ENCODE results near the gene SPTSSA. TPM values are rescaled to one million over a fixed set of nuclear protein-coding genes. Genes with fewer than 3 reads are reported as not detected.

The SPTSSA gene
- polyA plus RNA-seq, 3 donors: 8.8 to 55.9 (median 22.3) TPM

DNA sequence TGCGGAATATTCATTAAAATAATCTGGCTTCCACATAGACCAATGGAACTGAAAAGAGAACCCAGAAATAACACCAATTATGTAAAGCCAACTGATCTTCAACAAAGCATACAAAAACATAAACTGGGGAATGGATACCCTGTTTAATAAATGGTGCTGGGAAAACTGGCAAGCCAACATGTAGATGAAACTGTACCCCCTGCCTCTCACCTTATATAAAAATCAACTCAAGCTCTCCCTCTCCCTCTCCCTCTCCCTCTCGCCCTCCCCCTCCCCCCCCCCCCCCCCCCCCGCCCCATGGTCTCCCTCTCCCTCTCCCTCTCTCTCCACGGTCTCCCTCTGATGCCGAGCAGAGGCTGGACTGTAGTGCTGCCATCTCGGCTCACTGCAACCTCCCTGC, 13.1 kb upstream of the SPTSSA start:
- 80 to 97% (median 92%) methylated on average over 2 to 5 of the region's 6 CpGs for WGBS, 3 donors
- H3K27ac ChIP-seq (ENCODE audit: low read depth, low read length): no peak overlapping the region

DNA sequence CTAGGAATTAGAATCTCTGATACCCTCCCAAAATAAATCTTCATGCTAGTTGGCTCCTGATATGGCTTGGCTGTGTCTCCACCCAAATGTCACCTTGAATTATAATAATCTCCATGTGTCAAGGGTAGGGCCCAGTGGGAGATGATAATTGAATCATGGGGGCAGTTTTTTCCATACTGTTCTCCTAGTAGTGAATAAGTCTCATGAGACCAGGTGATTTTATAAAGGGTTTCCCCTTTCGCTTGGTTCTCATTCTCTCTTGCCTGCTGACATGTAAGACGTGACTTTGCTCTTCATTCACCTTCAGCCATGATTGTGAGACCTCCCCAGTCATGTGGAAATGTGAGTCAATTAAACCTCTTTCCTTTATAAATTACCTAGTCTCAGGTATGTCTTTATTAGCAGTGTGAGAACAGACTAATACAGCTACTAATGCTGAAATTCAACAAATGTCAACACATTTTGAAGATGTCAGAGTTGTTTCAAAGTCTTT, 12.2 kb upstream of the SPTSSA start:
- H3K27ac ChIP-seq (ENCODE audit: low read depth, low read length): no peak overlapping the region
- WGBS, 3 donors: 84 to 91% (median 90%) methylated on average over 2 of the region's 2 CpGs

DNA sequence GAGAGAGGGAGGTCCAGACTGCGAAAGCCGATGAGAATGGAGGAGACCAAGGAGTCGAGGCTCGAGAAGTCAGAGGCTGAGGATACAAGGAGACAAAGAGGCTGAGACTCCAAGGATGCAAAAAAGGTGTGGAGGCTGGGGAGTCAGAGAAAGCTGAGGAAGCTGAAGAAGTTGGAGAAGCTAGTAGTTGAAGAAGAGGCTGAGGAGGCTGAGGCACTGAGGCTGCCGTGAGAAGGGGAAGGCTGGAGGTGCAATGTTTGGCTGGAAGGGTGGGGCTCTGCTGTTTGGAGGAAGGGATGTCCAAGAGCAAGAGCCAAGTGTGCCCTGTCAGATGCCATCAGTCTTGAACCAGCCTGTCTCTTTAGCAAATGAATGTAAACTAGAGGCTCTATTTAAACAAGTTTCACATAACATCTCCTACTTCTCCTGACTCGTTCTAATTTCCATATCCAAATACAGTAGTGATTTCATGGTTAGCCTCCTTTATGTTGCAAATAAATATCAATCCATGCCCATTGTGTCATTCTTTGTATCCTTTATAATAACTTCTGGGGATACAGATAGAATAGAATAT, 10.8 kb upstream of the SPTSSA start:
- WGBS, 3 donors: 81 to 88% (median 85%) methylated on average over 6 of the region's 6 CpGs

DNA sequence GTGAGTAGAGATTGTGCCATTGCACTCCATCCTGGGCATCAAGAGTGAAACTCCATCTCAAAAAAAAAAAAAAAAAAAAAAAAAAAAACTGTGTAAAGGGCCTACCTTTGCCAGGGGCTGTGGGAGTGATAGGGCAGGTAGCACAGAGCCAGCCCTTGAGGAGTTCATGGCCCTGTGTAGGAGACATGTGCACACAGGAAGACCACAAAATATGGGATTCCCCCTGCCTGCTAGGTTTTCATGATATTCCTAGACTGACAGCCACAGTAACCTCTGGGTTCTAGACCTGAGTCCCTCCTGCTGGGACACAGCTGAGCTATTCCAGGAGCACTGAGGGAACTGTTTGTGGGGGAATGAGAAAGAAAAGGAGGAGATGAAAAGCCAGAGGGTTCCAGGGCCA, 8.3 kb upstream of the SPTSSA start:
- no peak overlapping the region for H3K27ac ChIP-seq (ENCODE audit: low read depth, low read length)

More for the DNA sequence above, 10.8 kb upstream of the SPTSSA start:
- no peak overlapping the region for H3K27ac ChIP-seq (ENCODE audit: low read depth, low read length)

DNA sequence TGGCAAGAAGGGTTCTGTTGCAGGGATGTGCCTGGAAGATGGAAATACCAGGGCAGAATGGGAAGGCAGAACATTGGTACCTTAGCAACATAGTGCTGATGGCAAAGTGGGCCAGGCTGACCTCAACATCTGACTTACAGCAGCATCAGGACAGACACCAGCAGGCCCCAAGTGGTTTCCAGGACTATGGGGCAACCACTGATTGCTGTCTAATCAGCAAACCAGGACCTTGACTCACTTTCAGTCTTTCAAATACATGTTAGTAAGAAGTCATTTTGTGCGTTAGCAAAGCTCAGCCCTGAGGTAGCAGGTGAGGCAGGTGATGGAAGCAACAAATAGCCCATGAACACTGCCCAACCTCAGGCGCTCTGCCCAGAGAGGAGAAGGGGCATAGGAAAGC, 4.7 kb upstream of the SPTSSA start:
- 95 to 100% (median 98%) methylated on average over 2 of the region's 2 CpGs for WGBS, 3 donors
- H3K27ac ChIP-seq (ENCODE audit: low read depth, low read length): no peak overlapping the region

DNA sequence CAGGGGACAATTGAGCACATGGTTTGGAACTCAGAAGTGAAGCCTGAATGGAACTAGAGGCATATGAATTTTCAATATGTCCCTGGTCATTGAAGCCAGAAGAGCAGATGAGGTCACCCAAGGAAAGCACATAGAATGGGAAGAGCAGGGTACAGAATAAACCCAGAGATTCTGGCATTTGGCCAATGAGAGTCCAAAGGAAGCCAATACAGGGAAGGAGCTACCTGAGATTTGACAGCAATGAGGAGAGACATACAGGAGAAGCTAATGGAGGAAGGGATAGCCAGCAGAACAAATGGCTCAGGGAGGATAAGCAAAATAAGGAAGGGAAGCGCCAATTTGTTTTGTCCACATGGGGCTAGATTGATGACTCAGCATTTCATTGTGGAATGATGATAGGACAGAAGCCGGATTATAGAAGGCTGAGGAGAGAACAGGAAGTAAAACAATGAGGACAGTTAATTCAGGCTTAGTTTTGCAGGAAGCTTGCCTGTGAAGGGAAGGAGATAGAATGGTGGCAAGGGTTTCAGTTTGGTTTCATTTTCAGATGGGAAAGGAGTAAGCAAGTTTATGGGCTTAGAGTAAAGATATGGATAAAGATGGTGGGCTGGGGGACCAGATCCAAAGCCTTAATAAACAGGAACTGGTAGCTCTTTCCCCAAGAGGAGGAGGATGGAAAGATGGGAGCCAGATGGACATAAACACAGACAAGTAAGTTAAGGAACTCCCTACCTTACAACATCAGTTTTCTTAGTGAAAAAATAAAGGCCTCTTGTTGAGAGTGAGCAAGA, 3.2 kb upstream of the SPTSSA start:
- WGBS, 3 donors: 31 to 60% (median 40%) methylated on average over 2 of the region's 2 CpGs
- no peak overlapping the region for H3K27ac ChIP-seq (ENCODE audit: low read depth, low read length)

DNA sequence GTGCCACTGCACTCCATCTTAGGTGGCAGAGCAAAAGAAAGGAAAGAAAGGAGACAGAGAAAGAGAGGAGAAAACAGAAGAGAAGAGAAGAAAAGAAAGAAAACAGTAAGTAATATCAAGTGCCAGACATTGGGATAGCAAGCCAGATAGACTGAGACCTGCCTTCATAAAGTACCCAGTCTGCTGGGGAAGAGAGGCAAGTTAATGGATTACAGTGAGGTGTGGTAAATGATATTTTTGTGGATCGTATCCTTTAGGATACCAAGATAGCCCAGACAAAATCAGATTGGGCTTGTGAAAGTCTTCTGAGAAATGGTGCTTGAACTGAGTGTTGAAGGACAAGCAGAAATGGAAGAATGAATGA, 1.5 kb upstream of the SPTSSA start:
- H3K27ac ChIP-seq (ENCODE audit: low read depth, low read length): no peak overlapping the region
- 69 to 87% (median 85%) methylated on average over 1 of the region's 1 CpG for WGBS, 3 donors

DNA sequence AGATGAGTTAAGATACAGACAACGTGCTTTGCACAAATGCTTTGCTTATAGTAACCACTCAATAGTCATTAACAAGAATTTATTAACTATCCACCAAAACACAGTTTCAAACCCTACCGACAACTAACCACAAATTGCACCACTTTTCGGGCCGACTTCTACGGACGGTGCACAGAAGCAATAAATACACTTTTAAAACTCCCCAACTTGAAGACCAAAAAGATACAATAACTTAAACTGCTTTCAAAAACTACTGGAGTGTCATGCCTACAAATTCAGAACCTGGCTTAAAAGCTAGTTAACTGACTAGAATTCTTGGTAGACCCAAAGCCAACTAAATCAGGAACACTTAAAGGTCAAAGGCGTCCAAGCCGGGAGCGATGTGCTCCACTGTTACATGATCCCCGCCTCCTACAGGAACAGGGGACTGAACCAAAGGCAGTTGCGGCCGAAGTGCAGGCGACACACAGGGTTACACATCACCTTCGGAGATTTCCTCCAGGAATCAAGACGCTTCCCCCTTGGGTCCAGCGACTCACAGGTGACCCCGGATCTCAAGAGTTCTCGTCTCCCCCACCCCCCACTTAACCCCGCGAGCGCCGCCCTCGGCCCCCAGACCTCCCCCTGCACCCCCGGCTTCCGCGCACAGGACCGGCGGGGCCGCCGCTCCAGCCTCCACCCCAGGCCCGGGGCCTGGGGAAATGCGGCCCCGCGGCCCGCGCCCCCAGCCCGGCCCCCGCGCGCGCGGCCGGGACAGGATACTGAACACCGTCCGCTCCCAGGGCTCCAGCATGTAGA, 507 bp downstream of the SPTSSA start:
- WGBS, 3 donors: 1 to 2% (median 1%) methylated on average over 36 to 45 of the region's 45 CpGs
- H3K27ac ChIP-seq (ENCODE audit: low read depth, low read length): peak overlapping the region; percentile 21

DNA sequence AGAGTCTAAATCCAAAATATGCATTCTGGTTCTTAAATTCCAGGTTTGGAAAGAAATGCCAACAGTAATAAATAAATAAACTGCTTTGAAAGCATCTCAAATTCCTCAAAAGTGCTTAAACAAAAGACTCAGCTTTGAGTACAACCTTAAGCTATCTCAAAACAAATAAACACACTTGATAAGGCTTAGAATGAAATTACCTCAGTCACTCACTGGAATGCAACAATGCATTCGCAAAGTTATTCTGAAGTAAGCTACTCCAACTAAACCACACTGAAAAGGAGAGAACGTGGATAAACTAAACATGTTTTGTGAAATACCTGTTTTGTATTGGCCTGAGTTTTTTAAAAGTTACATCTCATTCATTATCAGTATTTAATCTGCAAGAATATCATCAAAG, 1.2 kb downstream of the SPTSSA start:
- H3K27ac ChIP-seq (ENCODE audit: low read depth, low read length): no peak overlapping the region
- 18 to 56% (median 50%) methylated on average over 2 of the region's 2 CpGs for WGBS, 3 donors

DNA sequence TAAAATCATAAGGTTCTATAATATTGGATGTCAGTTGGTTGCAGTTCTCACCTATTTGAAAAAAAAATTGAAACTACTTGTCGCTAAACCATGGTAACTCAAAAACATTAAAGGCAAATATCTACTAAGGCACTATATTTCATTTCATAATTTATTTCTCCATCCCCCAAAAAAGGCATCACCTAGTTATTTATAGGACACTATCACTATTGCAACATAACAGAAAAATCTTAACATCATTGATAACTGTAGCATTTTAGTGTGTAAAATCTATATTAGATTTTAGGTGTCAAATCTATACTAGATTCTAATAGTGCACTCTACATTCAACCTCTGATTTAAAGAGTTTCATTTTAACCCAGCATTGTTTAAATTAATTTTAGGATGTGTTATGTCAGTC, 1.7 kb downstream of the SPTSSA start:
- WGBS, 3 donors: 87 to 98% (median 94%) methylated on average over 1 of the region's 1 CpG

DNA sequence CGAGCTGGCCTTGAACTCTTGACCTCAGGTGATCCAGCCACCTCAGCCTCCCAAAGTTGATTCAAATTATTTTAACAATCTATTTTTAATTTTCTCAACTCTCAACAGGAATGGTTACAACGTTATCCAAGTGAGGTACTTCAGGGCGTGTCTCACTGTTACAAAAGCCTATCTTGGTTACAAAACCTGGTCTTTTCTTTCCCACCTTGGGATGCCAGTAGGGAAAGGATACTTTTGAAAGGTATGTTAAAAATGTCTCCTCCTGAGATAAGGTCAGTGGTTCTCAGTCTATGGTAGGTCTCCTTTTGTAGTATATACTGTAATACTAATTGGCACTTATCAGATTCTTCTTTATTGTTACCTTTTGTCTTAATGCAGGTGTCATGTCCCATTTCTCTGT, 4.9 kb downstream of the SPTSSA start:
- no peak overlapping the region for H3K27ac ChIP-seq (ENCODE audit: low read depth, low read length)
- WGBS, 3 donors: 69 to 83% (median 81%) methylated on average over 3 of the region's 3 CpGs

More for the DNA sequence above, 1.7 kb downstream of the SPTSSA start:
- H3K27ac ChIP-seq (ENCODE audit: low read depth, low read length): no peak overlapping the region

DNA sequence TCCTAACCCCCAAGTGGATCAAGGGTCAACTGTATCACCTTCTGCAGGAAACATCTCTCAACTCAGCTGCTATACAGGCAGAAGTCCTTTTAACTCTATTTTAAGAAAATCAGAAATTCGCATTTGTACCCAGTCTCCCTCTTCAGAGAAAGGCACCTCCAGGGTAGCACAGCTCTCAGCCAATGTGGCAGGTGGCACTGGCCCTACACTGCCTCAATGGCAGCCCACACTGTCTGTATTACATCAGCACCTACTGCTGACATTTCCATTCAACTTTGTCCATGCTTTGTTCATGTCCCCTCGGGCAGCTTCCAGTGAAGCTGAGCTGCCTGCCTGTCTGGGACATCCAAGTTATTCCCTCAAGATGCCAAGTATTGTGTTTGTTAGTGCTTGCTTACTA, 8.8 kb downstream of the SPTSSA start:
- WGBS, 3 donors: 80 to 83% (median 81%) methylated on average over 2 of the region's 2 CpGs
- H3K27ac ChIP-seq (ENCODE audit: low read depth, low read length): no peak overlapping the region

DNA sequence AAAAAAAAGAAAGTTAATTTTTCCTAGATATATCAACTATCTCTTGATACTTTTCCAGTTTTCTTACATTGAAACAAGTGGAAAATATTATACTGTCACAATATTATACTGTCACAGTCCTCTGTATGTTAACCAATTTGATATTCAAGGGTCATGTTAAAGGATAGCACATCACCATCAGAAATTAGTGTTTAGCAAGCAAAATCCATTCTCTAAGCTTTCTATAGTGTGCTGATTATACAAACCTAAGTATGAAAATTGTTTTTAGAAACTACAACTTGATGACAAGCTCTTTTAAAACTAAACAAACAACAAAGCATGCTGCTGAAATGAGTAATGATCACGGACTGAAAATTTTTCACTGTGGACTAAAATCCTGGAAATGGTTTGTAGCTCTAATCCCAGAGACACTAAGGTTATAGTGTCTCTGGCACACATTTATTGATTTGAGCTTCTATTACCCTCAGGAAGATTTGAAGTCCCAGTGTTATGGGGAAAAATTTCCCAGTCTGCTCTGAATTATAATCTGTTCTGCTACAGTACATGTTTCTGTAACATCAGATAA, 9.7 kb downstream of the SPTSSA start:
- 37 to 82% (median 44%) methylated on average over 1 of the region's 1 CpG for WGBS, 3 donors
- no peak overlapping the region for H3K27ac ChIP-seq (ENCODE audit: low read depth, low read length)

DNA sequence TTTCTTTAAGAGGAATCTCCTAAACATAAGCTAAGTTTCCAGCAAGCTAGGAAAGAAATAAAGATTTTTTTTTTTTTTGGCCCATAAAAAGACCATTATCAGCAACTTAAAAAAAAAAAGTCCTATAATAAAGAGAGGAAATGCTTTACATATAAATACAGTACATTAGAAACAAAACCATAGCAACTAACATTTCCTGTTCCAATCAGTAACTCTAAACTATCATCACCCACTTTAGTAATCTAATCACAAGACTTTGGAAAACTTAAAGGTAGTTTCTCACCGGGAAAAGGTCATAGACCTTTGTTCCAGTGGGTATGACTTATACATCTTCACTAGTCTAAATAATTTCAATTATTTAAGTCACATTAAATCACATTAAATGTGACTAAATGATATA, 11.1 kb downstream of the SPTSSA start:
- WGBS, 3 donors: 31 to 57% (median 47%) methylated on average over 1 of the region's 1 CpG
- no peak overlapping the region for H3K27ac ChIP-seq (ENCODE audit: low read depth, low read length)

DNA sequence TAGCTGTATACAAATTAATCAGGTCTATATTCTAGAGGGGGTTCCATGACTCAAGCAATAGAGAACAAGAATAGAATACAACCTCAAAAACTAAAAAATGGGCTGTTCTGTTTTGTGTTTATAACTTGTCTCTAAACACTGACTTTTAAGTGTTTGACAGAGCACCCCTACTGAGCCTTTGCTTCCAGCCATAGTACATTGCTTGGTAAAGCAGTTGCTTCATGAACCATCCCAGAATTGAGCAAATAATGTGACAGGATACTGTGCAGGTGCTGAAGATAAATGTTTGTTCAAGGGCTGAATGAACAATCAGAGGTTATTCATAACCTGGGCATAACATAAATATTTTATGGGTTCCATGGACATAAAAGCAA, 11.5 kb downstream of the SPTSSA start:
- no peak overlapping the region for H3K27ac ChIP-seq (ENCODE audit: low read depth, low read length)

DNA sequence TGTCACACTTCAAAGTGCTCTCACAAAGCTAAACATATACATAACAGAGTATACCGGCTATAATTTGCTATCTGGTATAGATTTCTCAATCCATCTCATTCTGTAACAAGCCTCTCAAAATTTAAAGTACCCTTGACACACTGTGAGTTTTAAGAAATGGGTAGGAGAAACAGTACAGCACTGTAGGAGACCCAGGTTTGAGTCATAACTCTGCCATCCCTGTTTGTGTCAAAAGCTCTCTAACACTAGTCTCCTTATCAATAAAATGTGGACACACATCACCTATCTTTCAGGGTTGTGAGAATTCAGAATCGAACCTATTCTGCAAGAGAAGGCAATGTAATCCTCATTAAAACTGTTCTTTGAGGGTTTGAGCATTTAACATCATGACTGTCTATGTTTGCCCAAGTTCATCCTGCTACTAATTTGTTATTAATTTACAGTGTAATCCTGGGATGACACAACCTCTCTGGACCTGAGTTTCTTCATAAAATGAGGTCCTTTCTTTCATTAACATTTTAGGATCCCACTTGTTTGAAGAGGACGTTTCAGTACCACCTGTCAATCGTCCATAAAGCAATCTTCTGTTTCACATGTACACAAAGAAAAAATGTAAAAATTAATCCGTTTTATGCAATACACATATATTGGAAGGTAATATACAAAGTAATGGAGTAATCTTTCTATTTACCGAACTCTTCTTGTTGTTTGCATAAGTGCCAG, 12.1 kb downstream of the SPTSSA start:
- WGBS, 3 donors: 72 to 91% (median 89%) methylated on average over 6 of the region's 6 CpGs
- no peak overlapping the region for H3K27ac ChIP-seq (ENCODE audit: low read depth, low read length)

DNA sequence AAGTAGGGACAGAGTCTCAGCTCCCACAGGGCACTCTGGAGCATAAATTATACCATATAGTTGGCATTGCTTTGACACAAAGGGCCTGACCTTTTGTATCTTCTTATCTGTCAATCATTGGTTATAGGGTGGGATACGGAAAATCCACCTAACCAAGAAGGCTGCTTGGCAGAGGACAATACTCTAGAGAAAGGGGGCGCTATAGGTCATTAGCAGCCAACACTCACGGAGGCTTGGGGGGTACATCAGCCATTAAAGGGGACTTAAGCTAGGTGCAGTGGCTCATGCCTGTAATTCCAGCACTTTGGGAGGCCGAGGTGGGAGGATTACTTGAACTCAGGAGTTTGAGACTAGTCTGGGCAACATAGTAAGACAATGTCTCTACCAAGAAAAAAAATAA, 22.9 kb downstream of the SPTSSA start:
- WGBS, 3 donors: 91 to 93% (median 93%) methylated on average over 4 of the region's 4 CpGs
- H3K27ac ChIP-seq (ENCODE audit: low read depth, low read length): no peak overlapping the region

DNA sequence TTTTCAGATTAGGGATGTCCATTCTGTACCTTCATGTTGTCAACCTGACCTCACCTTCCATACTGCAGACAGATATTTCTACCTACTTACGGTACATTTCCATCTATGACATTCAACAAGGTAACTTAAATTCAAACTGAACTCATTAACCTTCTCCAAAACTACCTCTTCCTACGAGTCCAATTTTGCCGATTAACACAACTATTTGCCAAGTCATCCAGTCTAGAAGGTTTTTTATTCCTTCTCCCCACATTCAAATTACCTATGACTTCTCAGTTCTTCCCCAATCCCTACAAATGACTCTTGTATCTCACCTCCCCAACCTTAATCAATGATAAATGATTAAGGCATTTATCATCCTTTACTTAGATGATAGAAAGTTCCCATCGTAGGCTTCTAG, 23.6 kb downstream of the SPTSSA start:
- 97 to 98% (median 97%) methylated on average over 4 of the region's 4 CpGs for WGBS, 3 donors
- H3K27ac ChIP-seq (ENCODE audit: low read depth, low read length): no peak overlapping the region

DNA sequence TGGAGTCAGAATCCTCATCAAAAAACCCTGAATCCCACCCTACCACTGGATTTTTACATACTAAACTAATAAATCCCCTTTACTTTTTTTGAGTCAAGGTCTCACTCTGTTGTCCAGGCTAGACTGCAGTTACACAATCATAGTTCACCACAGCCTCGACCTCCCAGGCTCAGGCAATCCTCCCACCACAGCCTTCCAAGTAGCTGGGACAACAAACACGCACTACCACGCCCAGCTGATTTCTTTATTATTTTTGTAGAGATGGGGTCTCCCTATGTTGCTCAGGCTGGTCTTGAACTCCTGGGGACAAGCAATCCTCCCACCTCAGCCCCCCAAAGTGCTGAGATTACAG, 24.3 kb downstream of the SPTSSA start:
- WGBS, 3 donors: 87 to 96% (median 90%) methylated on average over 3 of the region's 3 CpGs

More for the DNA sequence above, 24.3 kb downstream of the SPTSSA start:
- no peak overlapping the region for H3K27ac ChIP-seq (ENCODE audit: low read depth, low read length)

Data from adipose tissue (tissue), 3 donors.